NCI-H187 treated with DMSO at 0.1 percent for 48 hours (cell line): ENCODE measurements around the gene CNGA3.
"Not testable (repeated sequence)": the region's sequence is repeated elsewhere in the genome, so short reads cannot be mapped to it uniquely, and the experiment has no call there.

ENCODE experiments used
- DNase-seq: peaks from one replicate; lab custom pipeline; 2025; lab: John Stamatoyannopoulos, UW

Gene CNGA3

GRCh38 chr2:98404556-98405250 lies 58.4 kb downstream of the CNGA3 start:
- no peak for DNase-seq

DNA sequence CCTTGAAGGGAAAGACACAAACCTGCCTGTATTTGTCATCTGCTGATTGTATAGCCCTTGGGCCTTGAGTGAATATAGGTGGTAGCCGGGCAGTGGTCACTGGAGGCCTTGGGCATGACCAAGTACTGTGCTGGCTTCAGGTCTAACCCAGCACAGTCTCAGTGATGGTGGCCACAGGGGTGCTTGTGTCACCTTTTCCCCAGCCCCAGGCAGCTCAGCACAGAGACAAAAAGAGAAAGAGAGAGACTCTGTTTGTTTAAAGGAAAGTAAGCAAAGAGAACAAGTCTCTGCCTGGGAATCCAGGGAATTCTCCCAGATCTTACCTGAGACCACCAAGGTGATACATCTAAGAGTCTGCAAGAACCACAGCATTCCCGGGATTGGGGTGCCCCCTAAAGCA lies 59.0 kb downstream of the CNGA3 start:
- no peak for DNase-seq

- no peak for DNase-seq
Observed at GRCh38 chr2:98408155-98408554, 61.9 kb downstream of the CNGA3 start.

DNA sequence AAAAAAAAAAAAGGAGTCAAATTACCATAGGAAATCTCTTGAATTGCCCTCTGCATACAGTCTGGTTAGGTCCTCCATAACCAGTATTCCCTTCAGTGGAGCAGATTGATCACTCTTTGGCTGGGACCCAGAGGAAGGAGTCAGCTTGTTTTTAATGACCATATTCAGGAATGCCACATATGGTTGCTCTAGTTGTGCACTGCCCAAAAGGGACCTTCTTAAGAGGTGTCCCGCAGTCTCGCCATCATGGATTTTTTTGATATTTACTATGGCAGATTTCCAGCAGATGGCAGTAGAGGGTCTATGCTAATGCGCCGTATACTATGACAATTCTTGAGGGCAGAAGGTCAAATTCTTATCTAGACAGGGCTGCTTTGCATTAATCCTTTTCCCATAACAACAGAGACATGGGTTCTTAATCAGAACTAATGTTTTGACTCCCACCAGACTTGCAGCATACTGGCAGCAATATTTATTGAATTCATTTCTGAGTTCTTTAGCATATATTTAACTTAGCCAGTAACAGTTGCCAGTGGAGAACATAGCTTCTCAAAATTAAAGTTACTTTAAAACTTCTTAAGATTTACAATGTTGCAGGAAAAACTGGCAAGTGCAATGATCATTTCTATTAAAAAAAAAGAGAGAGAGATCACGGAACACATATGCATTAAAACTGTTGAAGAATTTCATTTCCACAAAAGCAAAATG lies 66.6 kb downstream of the CNGA3 start:
- DNase-seq, result no peak

DNA sequence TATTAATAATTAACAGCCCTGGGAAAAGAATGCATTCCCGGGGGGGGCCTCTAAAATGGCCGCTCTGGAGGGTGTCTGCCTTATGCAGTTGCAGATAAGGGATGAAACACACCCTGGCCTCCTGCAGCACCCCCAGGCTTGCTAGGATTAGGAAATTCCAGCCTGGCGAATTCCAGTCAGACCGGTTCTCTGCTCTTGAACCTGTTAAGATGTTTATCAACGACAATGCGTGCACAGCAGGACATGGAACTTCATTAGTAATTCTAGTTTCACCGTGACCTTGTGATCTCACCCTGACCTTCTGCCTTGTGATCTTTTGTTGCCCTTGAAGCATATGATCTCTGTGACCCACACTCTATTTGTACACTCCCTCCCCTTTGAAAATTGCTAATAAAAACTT lies 68.0 kb downstream of the CNGA3 start:
- DNase-seq, result not testable (repeated sequence)

- DNase-seq, result not testable (repeated sequence)
Observed at GRCh38 chr2:98415719-98416248, 69.5 kb downstream of the CNGA3 start.

- DNase-seq, result no peak
Observed at GRCh38 chr2:98416383-98417159, 70.3 kb downstream of the CNGA3 start.

- no peak for DNase-seq
Observed at GRCh38 chr2:98419544-98419943, 73.3 kb downstream of the CNGA3 start.

GRCh38 chr2:98419977-98420725 lies 73.9 kb downstream of the CNGA3 start:
- DNase-seq, result no peak

DNA sequence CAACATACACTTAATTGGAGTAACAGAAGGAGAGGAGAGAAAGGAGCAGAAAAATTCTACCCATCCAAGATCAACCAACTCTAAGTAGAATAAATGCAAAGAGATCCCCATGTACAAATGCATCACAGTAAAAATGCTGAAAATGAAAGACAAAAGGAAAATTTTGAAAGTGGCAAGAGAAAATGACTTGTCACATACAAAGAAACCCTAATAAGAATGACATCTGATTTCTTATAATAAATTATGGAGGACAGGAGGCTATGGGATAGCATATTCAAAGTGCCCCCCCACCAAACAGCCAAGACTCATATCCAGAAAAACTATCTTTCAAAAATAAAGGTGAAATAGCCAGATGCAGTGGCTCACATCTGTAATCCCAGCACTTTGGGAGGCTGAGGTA lies 76.2 kb downstream of the CNGA3 start:
- no peak for DNase-seq

DNA sequence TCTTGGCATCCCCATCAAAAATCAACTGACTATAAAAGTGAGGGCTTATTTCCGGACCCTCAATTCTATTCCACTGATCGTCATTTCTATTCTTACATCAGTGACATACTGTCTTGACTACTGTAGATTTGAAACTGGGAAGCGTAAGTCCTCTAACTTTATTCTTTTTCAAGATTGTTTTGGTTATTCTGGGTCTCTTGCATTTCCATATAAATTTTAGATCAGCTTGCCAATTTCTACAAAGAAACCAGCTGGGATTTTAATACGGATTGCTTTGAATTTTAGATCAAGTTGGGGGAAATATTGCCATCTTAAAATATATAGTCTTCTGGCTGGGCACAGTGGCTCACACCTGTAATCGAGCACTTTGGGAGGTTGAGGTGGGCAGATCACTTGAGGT lies 80.5 kb downstream of the CNGA3 start:
- no peak for DNase-seq

- no peak for DNase-seq
Observed at GRCh38 chr2:98432145-98432544, 85.9 kb downstream of the CNGA3 start.

- no peak for DNase-seq
Observed at GRCh38 chr2:98433363-98433964, 87.2 kb downstream of the CNGA3 start.

- DNase-seq, result no peak
Observed at GRCh38 chr2:98434492-98434891, 88.2 kb downstream of the CNGA3 start.

GRCh38 chr2:98435670-98436069 lies 89.4 kb downstream of the CNGA3 start:
- not testable (repeated sequence) for DNase-seq

- no peak for DNase-seq
Observed at GRCh38 chr2:98436734-98437133, 90.5 kb downstream of the CNGA3 start.

- DNase-seq, result no peak
Observed at GRCh38 chr2:98438190-98439133, 92.2 kb downstream of the CNGA3 start.

- no peak for DNase-seq
Observed at GRCh38 chr2:98441706-98442450, 95.6 kb downstream of the CNGA3 start.

DNA sequence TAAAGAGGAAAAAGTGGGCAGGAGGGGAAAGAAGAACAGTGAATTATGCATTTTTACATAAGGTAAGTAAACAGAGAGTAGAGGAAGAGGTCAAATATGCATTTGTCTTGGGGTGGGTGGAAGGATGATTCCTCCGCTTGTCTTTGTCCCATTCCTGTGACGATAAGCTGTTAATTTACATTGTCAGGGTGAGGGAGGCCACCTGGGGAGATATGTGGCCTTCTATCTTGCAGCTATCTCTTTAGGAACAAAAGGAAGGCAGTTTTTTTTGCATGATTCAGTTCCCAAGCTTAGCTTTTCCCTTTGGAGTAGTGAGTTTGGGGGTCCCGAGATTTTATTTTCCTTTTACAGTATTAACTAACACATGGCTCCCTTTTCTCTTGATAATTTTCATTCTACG lies 96.2 kb downstream of the CNGA3 start:
- no peak for DNase-seq
